IPS-18a (cell line): ENCODE results near the gene SDC3.
"Not testable (repeated sequence)": the region's sequence is repeated elsewhere in the genome, so short reads cannot be mapped to it uniquely, and the experiment has no call there.

Source experiments
- H3K27ac ChIP-seq: one replicate; pipeline ENCODE4 v1.5.1; 2013; ENCODE audit warnings: low read length
- H3K27me3 ChIP-seq: one replicate; pipeline ENCODE4 v1.6.1; 2013; ENCODE audit warnings: mild to moderate bottlenecking, low read length; ENCODE audit not compliant: control insufficient read depth, insufficient read depth
- H3K36me3 ChIP-seq: one replicate; pipeline ENCODE4 v1.6.1; 2013; ENCODE audit warnings: low read depth, low read length; ENCODE audit not compliant: control insufficient read depth
- H3K4me1 ChIP-seq: one replicate; pipeline ENCODE4 v1.6.1; 2013; ENCODE audit warnings: low read depth, low read length; ENCODE audit not compliant: control insufficient read depth
- H3K4me3 ChIP-seq: one replicate; pipeline ENCODE4 v1.5.1; 2013; ENCODE audit warnings: low read length
- H3K9ac ChIP-seq: one replicate; pipeline ENCODE4 v1.6.1; 2013; ENCODE audit warnings: mild to moderate bottlenecking, low read length, moderate library complexity
- H3K9me3 ChIP-seq: one replicate; pipeline ENCODE4 v1.6.1; 2013; ENCODE audit warnings: low read depth, low read length; ENCODE audit not compliant: control insufficient read depth

The SDC3 gene

DNA sequence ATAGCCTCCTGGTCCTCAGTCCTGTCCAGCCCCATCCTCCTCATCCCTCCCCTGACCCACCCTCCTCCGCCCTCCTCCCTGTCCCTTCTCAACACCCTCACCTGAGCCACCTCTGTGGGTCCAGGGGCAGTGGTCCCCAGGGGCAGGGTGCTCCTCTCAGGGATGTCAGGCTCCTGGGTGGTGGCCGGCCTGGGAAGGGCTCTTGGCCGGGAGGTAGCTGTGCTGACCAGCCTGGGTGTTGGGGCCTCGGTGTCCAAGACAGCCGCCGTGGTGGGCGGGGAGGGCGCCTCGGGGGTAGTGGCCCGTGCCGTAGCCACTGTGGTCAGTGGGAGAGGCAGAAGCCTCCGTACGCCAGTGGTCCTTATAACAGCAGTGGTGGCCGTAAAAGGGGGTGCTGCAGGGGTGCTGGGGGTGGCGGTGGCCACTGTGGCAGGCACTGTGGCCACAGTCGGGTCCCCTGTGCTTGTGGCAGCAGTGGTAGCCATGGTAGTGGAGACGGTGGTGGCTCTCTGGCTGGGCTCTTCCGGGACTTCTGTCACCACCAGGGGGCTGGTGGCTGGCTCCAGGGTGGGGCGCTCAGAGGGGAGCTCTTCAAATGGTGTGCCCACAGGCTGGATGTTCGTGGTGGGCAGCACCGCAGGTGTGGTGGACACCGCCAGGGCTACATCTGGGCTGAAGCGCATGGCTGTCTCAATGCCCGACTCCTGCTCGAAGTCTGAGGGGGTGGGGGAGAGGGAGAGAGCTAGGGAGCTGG, 31.9 kb downstream of the SDC3 start:
- peaks cover 4% of the 10 kb centered on the region for H3K4me1 ChIP-seq
- no peak overlapping the region for H3K9ac ChIP-seq
- H3K36me3 ChIP-seq = no peaks in the 10 kb centered on the region
- peaks cover 10% of the 10 kb centered on the region for H3K9me3 ChIP-seq
- no peak overlapping the region for H3K4me3 ChIP-seq
- H3K27ac ChIP-seq = no peak overlapping the region
- no peaks in the 10 kb centered on the region for H3K27me3 ChIP-seq

DNA sequence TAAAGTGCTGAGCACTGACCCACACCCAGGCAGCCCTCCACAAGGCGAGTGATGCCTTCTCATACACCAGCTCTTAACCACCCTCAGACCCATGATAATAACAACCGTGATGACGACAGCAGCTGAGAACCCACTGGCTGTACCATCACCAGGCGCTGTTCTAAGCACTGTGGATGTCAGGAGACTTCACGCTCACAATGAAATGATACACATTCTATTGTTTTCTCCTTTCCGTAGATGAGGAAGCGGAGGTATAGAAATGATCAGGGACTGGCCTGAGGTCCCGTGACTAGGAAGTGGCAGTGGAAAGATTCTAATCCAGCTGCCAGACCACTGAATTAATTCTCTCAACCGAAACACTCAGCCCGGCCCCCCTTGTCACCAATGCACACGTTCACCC, 32.6 kb downstream of the SDC3 start:
- Histone ChIP-seq H3K4me3 (no peak overlapping the region), H3K27me3 (no peaks in the 10 kb centered on the region)

GRCh38 chr1:30875197-30875596, 33.4 kb downstream of the SDC3 start:
- Histone ChIP-seq H3K36me3 (no peaks in the 10 kb centered on the region), H3K9ac (no peak overlapping the region), H3K9me3 (peaks cover 10% of the 10 kb centered on the region), H3K4me3 (no peak overlapping the region), H3K27me3 (no peaks in the 10 kb centered on the region), H3K27ac (no peak overlapping the region), H3K4me1 (peaks cover 12% of the 10 kb centered on the region)

More for the DNA sequence above, 32.6 kb downstream of the SDC3 start:
- Histone ChIP-seq H3K4me1 (peaks cover 11% of the 10 kb centered on the region), H3K9me3 (peaks cover 10% of the 10 kb centered on the region), H3K27ac (no peak overlapping the region), H3K36me3 (no peaks in the 10 kb centered on the region), H3K9ac (no peak overlapping the region)

DNA sequence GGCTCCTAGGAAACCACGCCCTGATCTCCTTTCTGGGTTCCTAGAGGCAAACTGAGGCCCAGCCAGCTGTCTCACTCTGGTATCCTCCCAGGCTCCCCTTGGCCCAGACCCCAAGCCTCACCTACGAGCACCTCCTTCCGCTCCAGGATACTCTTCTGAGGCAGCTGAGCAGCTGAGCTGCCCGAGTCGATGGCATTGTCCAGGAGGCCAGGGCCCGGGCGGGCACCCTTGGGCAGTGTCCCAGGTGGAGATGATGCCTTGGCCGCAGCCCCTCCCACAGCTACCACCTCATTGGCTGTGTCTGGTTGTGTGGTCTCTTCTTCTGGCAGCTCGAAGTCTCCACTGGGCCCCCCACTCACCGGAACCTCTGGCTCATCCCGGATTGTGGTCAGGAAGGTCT, 34.4 kb downstream of the SDC3 start:
- Histone ChIP-seq H3K27me3 (no peaks in the 10 kb centered on the region), H3K9me3 (peaks cover 10% of the 10 kb centered on the region), H3K36me3 (no peaks in the 10 kb centered on the region), H3K27ac (no peak overlapping the region), H3K4me1 (peaks cover 12% of the 10 kb centered on the region), H3K4me3 (no peak overlapping the region), H3K9ac (no peak overlapping the region)

GRCh38 chr1:30872948-30873263, 35.7 kb downstream of the SDC3 start:
- Histone ChIP-seq H3K9ac (no peak overlapping the region), H3K27me3 (no peaks in the 10 kb centered on the region), H3K9me3 (peaks cover 10% of the 10 kb centered on the region), H3K36me3 (no peaks in the 10 kb centered on the region), H3K4me3 (no peak overlapping the region), H3K27ac (no peak overlapping the region), H3K4me1 (peaks cover 12% of the 10 kb centered on the region)

- Histone ChIP-seq H3K9me3 (peaks cover 10% of the 10 kb centered on the region), H3K4me3 (no peak overlapping the region), H3K9ac (no peak overlapping the region), H3K4me1 (peaks cover 8% of the 10 kb centered on the region), H3K27me3 (no peaks in the 10 kb centered on the region), H3K27ac (no peak overlapping the region), H3K36me3 (no peaks in the 10 kb centered on the region)
Observed at GRCh38 chr1:30872033-30872947, 36.3 kb downstream of the SDC3 start.

GRCh38 chr1:30871276-30871871, 37.2 kb downstream of the SDC3 start:
- Histone ChIP-seq H3K9ac (peak overlapping the region; percentile 9), H3K27ac (peak overlapping the region; percentile 37)

DNA sequence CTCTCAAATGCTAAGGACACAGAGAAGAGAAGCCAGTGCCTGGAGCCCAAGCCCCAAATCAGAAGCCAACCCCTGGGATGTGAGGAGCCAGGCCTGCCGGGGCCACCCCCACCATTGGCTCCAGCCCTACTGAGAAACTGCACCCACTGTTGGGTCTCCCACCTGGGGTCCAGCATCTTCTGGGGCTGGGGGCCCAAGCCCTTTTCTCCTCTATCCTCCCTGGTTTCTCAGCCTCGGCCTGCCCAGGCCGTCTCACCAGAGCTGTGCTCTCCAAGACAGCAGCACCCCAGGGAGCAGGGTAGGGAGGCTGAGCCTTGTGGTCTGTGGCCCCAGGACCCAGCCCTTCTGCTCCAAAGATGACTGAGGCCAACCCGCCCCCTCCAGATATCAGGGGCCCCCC, 37.9 kb downstream of the SDC3 start:
- H3K9ac ChIP-seq = no peak overlapping the region
- H3K27ac ChIP-seq = no peak overlapping the region
- H3K9me3 ChIP-seq = peaks cover 10% of the 10 kb centered on the region
- no peak overlapping the region for H3K4me3 ChIP-seq
- no peaks in the 10 kb centered on the region for H3K27me3 ChIP-seq
- peaks cover 8% of the 10 kb centered on the region for H3K4me1 ChIP-seq
- H3K36me3 ChIP-seq = no peaks in the 10 kb centered on the region

More at GRCh38 chr1:30871276-30871871, 37.2 kb downstream of the SDC3 start:
- no peak overlapping the region for H3K4me3 ChIP-seq
- no peaks in the 10 kb centered on the region for H3K36me3 ChIP-seq
- peaks cover 8% of the 10 kb centered on the region for H3K4me1 ChIP-seq
- H3K27me3 ChIP-seq = no peaks in the 10 kb centered on the region
- H3K9me3 ChIP-seq = peaks cover 10% of the 10 kb centered on the region

- H3K4me3 ChIP-seq = no peak overlapping the region
- no peaks in the 10 kb centered on the region for H3K36me3 ChIP-seq
- peaks cover 8% of the 10 kb centered on the region for H3K4me1 ChIP-seq
- H3K9me3 ChIP-seq = peaks cover 10% of the 10 kb centered on the region
- no peaks in the 10 kb centered on the region for H3K27me3 ChIP-seq
- H3K27ac ChIP-seq = no peak overlapping the region
- no peak overlapping the region for H3K9ac ChIP-seq
Observed at GRCh38 chr1:30870035-30870434, 38.5 kb downstream of the SDC3 start.

DNA sequence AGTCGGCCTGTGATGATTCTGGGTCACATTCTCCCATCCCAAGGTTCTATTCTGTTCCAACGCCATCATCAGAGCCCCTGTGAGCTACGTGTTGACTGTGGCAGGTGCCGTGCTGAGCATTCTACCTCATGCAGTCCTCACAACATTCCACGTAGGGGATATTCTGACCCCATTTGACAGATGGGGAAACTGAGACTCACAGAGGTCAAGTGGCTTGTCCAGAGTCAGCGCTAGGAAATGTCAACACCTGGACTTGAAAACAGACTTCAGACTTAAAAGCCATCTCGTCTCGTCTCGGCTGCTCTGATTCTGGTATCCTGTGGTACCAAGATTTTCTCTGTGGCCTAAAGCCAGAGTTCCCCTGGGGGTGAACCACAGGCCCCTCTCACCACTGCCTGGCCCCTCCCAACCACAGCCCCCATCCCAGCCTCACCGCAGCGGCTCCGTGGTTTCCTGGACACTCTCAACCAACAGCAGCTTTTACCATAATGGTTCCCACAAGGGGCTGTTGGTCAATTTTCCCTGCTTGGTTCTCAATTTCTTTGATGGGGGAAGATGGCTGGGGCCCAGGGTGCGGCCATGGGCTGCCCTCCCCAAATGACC, 39.6 kb downstream of the SDC3 start:
- peaks cover 8% of the 10 kb centered on the region for H3K4me1 ChIP-seq
- no peaks in the 10 kb centered on the region for H3K36me3 ChIP-seq
- H3K9me3 ChIP-seq = peaks cover 10% of the 10 kb centered on the region
- no peaks in the 10 kb centered on the region for H3K27me3 ChIP-seq
- no peak overlapping the region for H3K4me3 ChIP-seq
- H3K9ac ChIP-seq = no peak overlapping the region
- H3K27ac ChIP-seq = no peak overlapping the region

DNA sequence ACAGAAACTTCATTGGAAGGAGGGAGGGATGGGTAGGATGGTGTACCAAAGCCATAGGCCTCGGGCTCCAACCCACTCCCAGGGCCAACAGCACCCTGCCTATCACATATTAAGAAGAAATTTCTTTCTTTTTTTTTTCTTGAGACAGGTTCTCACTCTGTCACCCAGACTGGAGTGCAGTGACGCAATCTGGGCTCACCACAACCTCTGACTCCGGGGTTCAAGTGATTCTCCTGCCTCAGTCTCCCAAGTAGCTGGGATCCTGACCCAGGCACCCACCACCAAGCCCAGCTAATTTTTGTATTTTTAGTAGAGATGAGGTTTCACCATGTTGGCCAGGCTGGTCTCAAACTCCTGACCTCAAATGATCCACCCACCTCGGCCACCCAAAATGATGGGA, 40.5 kb downstream of the SDC3 start:
- not testable (repeated sequence) for H3K4me1 ChIP-seq, H3K4me3 ChIP-seq, H3K9me3 ChIP-seq, H3K27me3 ChIP-seq, H3K9ac ChIP-seq, H3K27ac ChIP-seq, H3K36me3 ChIP-seq
